ENCODE measurements around the gene IRF2BPL.

- TF ChIP-seq CTCF (IDR thresholded peaks at IDR 0.05 in 2 of 3, conservative IDR thresholded peaks at IDR 0.05 in 1 of 3; ENCODE audit: borderline replicate concordance in 1 of 3, insufficient read depth in 1 of 3, low read depth in 2 of 3, low read length in 2 of 3) (no peak), RAD21 (IDR thresholded peaks at IDR 0.05; ENCODE audit: low read depth) (no peak), EZH2 (IDR thresholded peaks at IDR 0.05) (no peak)
These were observed 1.5 kb downstream of the IRF2BPL start for GRCh38 chr14:77026930-77027537.
